ENCODE results near the gene ZBBX.

Gene ZBBX

DNA sequence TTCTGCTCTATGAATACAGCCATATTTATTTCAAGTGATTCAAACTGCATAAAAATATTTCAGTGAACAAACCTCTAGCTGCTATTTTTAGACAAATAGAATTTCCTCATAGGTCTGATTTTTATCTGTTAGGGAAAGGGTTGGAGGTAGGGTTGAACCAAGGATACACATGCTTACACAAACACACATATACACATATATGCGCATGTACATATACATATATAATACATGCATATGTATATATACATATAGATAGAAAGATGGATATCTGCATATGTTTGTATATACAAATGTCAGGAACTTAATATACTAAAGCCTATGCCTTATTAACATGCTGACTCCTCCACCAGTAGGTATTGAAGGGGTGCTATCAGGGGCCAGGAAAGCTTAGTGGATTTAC is 18.1 kb downstream of the ZBBX start:
- no peak for DNase-seq
- no peaks in the 10 kb centered on the region for H3K36me3 ChIP-seq (replicated peaks; ENCODE audit: insufficient read depth, low read length)
- no peak overlapping the region for H3K9ac ChIP-seq (ENCODE audit: low read length)
- H2AFZ ChIP-seq (ENCODE audit: low read length): no peak overlapping the region
- no peak overlapping the region for H3K4me3 ChIP-seq (ENCODE audit: low read length)
- TF ChIP-seq EZH2phosphoT487 (IDR thresholded peaks at IDR 0.05; ENCODE audit: low read length) (no peak), EZH2 (optimal IDR thresholded peaks at IDR 0.05; ENCODE audit: low read depth, low read length) (no peak)
- TF ChIP-seq, protein P1, sequence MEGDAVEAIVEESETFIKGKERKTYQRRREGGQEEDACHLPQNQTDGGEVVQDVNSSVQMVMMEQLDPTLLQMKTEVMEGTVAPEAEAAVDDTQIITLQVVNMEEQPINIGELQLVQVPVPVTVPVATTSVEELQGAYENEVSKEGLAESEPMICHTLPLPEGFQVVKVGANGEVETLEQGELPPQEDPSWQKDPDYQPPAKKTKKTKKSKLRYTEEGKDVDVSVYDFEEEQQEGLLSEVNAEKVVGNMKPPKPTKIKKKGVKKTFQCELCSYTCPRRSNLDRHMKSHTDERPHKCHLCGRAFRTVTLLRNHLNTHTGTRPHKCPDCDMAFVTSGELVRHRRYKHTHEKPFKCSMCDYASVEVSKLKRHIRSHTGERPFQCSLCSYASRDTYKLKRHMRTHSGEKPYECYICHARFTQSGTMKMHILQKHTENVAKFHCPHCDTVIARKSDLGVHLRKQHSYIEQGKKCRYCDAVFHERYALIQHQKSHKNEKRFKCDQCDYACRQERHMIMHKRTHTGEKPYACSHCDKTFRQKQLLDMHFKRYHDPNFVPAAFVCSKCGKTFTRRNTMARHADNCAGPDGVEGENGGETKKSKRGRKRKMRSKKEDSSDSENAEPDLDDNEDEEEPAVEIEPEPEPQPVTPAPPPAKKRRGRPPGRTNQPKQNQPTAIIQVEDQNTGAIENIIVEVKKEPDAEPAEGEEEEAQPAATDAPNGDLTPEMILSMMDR (IDR thresholded peaks at IDR 0.05; ENCODE audit: low read length): no peak
- no peak overlapping the region for H3K27ac ChIP-seq (ENCODE audit: low read length)
- H3F3A ChIP-seq (ENCODE audit: insufficient read depth, low read length): no peaks in the 10 kb centered on the region
- no peaks in the 10 kb centered on the region for H4K20me1 ChIP-seq (ENCODE audit: insufficient read depth, low read length)
- H3K4me2 ChIP-seq (ENCODE audit: low read depth, low read length): no peak overlapping the region
- no peaks in the 10 kb centered on the region for H3K4me1 ChIP-seq (ENCODE audit: low read length)
- no peaks in the 10 kb centered on the region for H3K79me2 ChIP-seq (ENCODE audit: low read length)
- no peaks in the 10 kb centered on the region for H3K9me3 ChIP-seq (replicated peaks; ENCODE audit: insufficient read depth, low read length)
- no peaks in the 10 kb centered on the region for H3K27me3 ChIP-seq (replicated peaks; ENCODE audit: insufficient read depth, low read length)
- no peaks in the 10 kb centered on the region for H3K9me2 ChIP-seq (replicated peaks; ENCODE audit: insufficient read depth, low read length)

DNA sequence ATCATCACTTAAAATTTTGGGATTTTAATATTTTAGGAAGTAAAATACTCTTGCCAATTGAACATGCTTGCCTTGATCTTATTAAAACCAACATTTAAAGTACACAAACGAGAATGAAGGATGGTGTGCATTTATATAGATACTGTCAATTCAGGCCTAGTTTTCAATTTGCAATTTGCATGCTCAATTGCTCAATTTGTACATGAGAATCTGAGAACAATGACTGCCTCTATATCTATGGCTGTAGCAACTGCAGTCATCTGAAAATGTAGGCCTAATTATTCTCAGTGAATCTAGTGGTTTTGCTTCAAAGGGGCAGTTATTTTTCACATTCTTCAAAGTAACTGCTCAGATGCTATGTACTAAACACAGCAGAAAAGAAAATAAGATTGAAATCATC is 18.8 kb downstream of the ZBBX start:
- Histone ChIP-seq H3F3A (ENCODE audit: insufficient read depth, low read length) (no peaks in the 10 kb centered on the region), H3K79me2 (ENCODE audit: low read length) (no peaks in the 10 kb centered on the region), H3K27me3 (replicated peaks; ENCODE audit: insufficient read depth, low read length) (no peaks in the 10 kb centered on the region), H3K9me2 (replicated peaks; ENCODE audit: insufficient read depth, low read length) (no peaks in the 10 kb centered on the region), H3K4me3 (ENCODE audit: low read length) (no peak overlapping the region), H4K20me1 (ENCODE audit: insufficient read depth, low read length) (no peaks in the 10 kb centered on the region), H3K9ac (ENCODE audit: low read length) (no peak overlapping the region), H3K27ac (ENCODE audit: low read length) (no peak overlapping the region), H3K4me1 (ENCODE audit: low read length) (no peaks in the 10 kb centered on the region), H2AFZ (ENCODE audit: low read length) (no peak overlapping the region), H3K4me2 (ENCODE audit: low read depth, low read length) (no peak overlapping the region), H3K36me3 (replicated peaks; ENCODE audit: insufficient read depth, low read length) (no peaks in the 10 kb centered on the region), H3K9me3 (replicated peaks; ENCODE audit: insufficient read depth, low read length) (no peaks in the 10 kb centered on the region)
- no peak for TF ChIP-seq EZH2phosphoT487 (IDR thresholded peaks at IDR 0.05; ENCODE audit: low read length)
- TF ChIP-seq, protein P1 (IDR thresholded peaks at IDR 0.05; ENCODE audit: low read length): no peak
- no peak for TF ChIP-seq EZH2 (optimal IDR thresholded peaks at IDR 0.05; ENCODE audit: low read depth, low read length)
- DNase-seq: no peak

DNA sequence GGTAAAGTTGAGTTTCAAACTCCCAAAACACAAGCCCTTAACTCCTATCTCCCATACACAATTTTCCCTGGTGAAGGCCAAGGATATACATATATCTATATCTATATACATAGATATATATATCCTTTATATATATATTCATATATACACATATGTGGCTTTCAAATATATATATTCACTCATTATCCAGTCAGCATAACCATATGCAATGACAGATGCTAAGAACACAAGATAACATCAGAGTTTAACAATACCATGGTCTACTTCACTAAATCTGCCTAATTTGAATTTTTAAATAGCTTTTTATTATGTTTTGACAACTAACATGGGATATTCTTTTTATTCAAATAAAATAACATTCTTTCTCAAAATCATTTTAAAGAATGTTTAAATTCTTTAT is 24.7 kb downstream of the ZBBX start:
- Histone ChIP-seq H3K9me3 (replicated peaks; ENCODE audit: insufficient read depth, low read length) (no peaks in the 10 kb centered on the region), H3K79me2 (ENCODE audit: low read length) (no peaks in the 10 kb centered on the region), H3K4me3 (ENCODE audit: low read length) (no peak overlapping the region), H3F3A (ENCODE audit: insufficient read depth, low read length) (no peaks in the 10 kb centered on the region), H3K9me2 (replicated peaks; ENCODE audit: insufficient read depth, low read length) (no peaks in the 10 kb centered on the region), H3K36me3 (replicated peaks; ENCODE audit: insufficient read depth, low read length) (no peaks in the 10 kb centered on the region), H3K9ac (ENCODE audit: low read length) (no peak overlapping the region), H3K4me1 (ENCODE audit: low read length) (peaks cover 7% of the 10 kb centered on the region; the same call in 1 of the 2 replicates), H4K20me1 (ENCODE audit: insufficient read depth, low read length) (no peaks in the 10 kb centered on the region), H3K27ac (ENCODE audit: low read length) (no peak overlapping the region), H2AFZ (ENCODE audit: low read length) (no peak overlapping the region), H3K4me2 (ENCODE audit: low read depth, low read length) (no peak overlapping the region), H3K27me3 (replicated peaks; ENCODE audit: insufficient read depth, low read length) (no peaks in the 10 kb centered on the region)
- TF ChIP-seq EZH2 (optimal IDR thresholded peaks at IDR 0.05; ENCODE audit: low read depth, low read length) (no peak), EZH2phosphoT487 (IDR thresholded peaks at IDR 0.05; ENCODE audit: low read length) (no peak)
- TF ChIP-seq, protein P1 (IDR thresholded peaks at IDR 0.05; ENCODE audit: low read length): no peak
- DNase-seq: no peak

Data from MM.1S (cell line).